H1 (cell line): ENCODE results near the gene TBC1D9. TPM values are rescaled to one million over a fixed set of nuclear protein-coding genes. Genes with fewer than 3 reads are reported as not detected.

ENCODE experiments used
- polyA plus RNA-seq, 7 experiments: library from polyadenylated mRNA; depleted of rRNA in 3 of 7; stranded (reverse) in 5 of 7; unstranded in 2 of 7; fragments of >200 nt in 5 of 7; fragments of 200-250 nt in 2 of 7; gene quantifications; 1 replicate in 5 of 7; 2 replicates in 1 of 7; 4 replicates in 1 of 7; pipeline versions ENCODE4 v1.2.1 to v1.2.3, GENCODE V29; 2011 to 2013; ENCODE audit warnings: missing spikeins in 2 of 7, mixed read lengths in 2 of 7
- total RNA-seq: library from RNA; stranded (reverse); fragmentation: NEBNext Ultra II Directional; extraction: Animal tissue kit (Norgen Biotek cat#: 25700); gene quantifications from 2 replicates; pipeline ENCODE4 v1.2.1, GENCODE V29; 2021
- TF ChIP-seq, protein P1 (sequence below): IDR thresholded peaks from 2 replicates; pipeline ENCODE4 v1.6.1; 2012; ENCODE audit warnings: inconsistent platforms

Gene TBC1D9
- total and polyA plus RNA-seq, 2 of the 8 experiments (the other 6 are each of a cell fraction or from before 2014, with no cell fraction given) = 0.94 to 1.0 TPM

DNA sequence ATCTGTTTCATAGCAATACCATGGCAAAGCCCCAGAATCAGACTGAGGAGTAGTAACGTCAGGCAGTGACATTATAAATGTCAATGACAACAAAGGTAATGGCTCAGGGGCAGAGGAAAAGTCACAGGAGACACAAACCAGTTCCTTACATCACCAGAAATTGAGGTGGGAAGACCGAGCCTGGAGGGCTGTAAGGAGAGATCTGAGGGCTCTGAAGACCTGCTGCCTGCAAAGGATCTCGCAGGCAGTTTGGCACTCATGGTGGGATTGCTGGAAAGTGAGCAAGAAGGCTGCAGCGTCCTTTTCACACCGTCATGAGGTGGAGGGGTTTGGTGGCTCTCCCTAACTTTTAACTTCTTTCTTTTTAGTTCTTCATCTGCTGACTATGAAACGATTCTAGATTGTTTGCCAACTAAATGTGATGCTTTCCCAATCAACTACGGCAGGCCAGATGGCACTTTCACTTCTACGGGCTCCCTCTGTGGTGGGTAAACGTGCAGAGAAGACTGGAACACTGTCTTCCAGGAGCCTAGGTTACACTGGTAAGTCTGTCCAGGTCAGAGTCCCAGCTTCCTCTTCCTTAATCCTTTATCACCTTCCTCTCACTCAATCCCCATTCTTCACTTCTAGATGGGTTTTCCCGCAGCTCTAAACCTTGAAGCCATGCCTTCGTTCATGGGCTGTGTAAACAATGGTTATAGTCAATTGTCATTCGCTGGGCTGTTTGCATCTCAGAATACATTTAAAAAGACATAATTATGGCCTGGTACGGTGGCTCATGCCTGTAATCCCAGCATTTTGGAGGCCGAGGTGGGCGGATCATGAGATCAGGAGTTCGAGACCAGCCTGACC is 58.2 kb downstream of the TBC1D9 start (continued):
- TF ChIP-seq, protein P1, sequence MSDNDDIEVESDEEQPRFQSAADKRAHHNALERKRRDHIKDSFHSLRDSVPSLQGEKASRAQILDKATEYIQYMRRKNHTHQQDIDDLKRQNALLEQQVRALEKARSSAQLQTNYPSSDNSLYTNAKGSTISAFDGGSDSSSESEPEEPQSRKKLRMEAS = no peak
